HG03025 (cell line): ENCODE results near the gene DNAJC5G.
"Not testable (repeated sequence)": the region's sequence is repeated elsewhere in the genome, so short reads cannot be mapped to it uniquely, and the experiment has no call there.

Experiments used
- ATAC-seq: cut with Tn5 transposase; IDR thresholded peaks from one replicate; pipeline ENCODE4 v1.9.1; 2021; ENCODE audit warnings: mild to moderate bottlenecking, moderate library complexity; ENCODE audit not compliant: unreplicated experiment, low FRiP score

The DNAJC5G gene

GRCh38 chr2:27306136-27306535 lies 30.9 kb downstream of the DNAJC5G start:
- no peak for ATAC-seq

- ATAC-seq: no peak
Observed at GRCh38 chr2:27306573-27307286, 31.5 kb downstream of the DNAJC5G start.

GRCh38 chr2:27307287-27307544 lies 32.0 kb downstream of the DNAJC5G start:
- ATAC-seq: no peak

- ATAC-seq: no peak
Observed at GRCh38 chr2:27307545-27308358, 32.5 kb downstream of the DNAJC5G start.

GRCh38 chr2:27308359-27308881 lies 33.2 kb downstream of the DNAJC5G start, which contains the start of gene UCN:
TSS of gene UCN (minus strand) at chr2:27308445. CDS start at chr2:27307895, 550 bp downstream.
- ATAC-seq: no peak

GRCh38 chr2:27309651-27310050 lies 34.4 kb downstream of the DNAJC5G start:
- ATAC-seq: no peak

GRCh38 chr2:27312152-27312551 lies 36.9 kb downstream of the DNAJC5G start:
- ATAC-seq: no peak

GRCh38 chr2:27313882-27314645 lies 38.8 kb downstream of the DNAJC5G start:
- ATAC-seq: no peak

GRCh38 chr2:27314709-27315108 lies 39.5 kb downstream of the DNAJC5G start:
- ATAC-seq: no peak

GRCh38 chr2:27315122-27315521 lies 39.9 kb downstream of the DNAJC5G start:
- ATAC-seq: no peak

- ATAC-seq: no peak
Observed at GRCh38 chr2:27316655-27317412, 41.6 kb downstream of the DNAJC5G start.

GRCh38 chr2:27319839-27320238 lies 44.6 kb downstream of the DNAJC5G start:
- ATAC-seq: not testable (repeated sequence)

- no peak for ATAC-seq
Observed at GRCh38 chr2:27320958-27321543, 45.8 kb downstream of the DNAJC5G start.

GRCh38 chr2:27322301-27322765 lies 47.1 kb downstream of the DNAJC5G start:
- ATAC-seq: no peak

GRCh38 chr2:27322766-27323595 lies 47.7 kb downstream of the DNAJC5G start, which contains the start of gene MPV17:
TSS of gene MPV17 (minus strand) at chr2:27323097. CDS start at chr2:27322517, 580 bp downstream.
- ATAC-seq: peak; percentile 89

GRCh38 chr2:27323596-27324285 lies 48.5 kb downstream of the DNAJC5G start:
- ATAC-seq: no peak

- ATAC-seq: no peak
Observed at GRCh38 chr2:27324720-27325119, 49.5 kb downstream of the DNAJC5G start.
